GM18507 (cell line): ENCODE results near the gene TAF4B.
"Not testable (repeated sequence)": the region's sequence is repeated elsewhere in the genome, so short reads cannot be mapped to it uniquely, and the experiment has no call there.

Experiments used
- DNase-seq: peaks from one replicate; pipeline ENCODE4 v3.0.0; 2011; ENCODE audit warnings: low read depth; ENCODE audit not compliant: insufficient read length; ENCODE audit errors: extremely low spot score
- FAIRE-seq: peaks from 2 replicates; lab custom pipeline; 2011; peaks lifted over from hg19 to GRCh38; lab: Jason Lieb, UNC

Gene TAF4B

DNA sequence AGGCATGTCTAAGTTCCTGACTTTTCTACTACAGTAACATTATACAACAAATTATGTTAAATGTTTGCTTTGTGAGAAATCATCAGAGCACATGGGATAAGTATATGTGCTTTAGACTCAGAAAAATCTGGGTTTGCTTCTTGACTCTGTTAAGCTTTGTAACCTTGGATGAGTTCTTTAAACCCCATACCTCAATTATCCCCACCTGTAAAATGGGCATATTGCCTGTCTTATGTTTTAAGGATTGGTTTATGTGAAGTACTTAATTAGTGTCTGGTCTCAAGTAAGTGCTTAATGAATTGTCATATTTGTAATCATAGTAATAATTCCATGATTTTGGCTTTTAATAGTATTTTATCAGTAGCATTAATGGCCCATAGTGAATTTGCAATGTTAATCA, 135.8 kb downstream of the TAF4B start:
- no peak for DNase-seq

DNA sequence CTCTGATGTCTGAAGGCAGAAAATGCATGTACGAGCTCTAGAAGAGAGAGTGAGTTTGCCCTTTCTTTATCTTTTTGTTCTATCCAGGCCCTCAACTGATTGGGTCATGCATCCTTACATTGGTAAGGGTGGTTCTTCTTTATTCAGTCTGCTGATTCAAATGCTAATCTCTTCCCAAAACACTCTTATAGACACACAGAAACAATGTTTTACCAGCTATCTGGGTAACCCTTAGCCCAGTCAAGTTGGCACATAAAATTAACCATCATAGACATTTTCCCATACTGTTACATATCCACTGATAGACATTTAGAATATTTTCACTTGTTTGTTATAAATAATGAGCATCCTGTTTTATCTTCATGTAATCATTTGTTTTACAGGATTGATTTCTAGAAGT, 141.2 kb downstream of the TAF4B start:
- DNase-seq, result no peak
- FAIRE-seq, result no peak

More for the DNA sequence above, 135.8 kb downstream of the TAF4B start:
- FAIRE-seq, result no peak

DNA sequence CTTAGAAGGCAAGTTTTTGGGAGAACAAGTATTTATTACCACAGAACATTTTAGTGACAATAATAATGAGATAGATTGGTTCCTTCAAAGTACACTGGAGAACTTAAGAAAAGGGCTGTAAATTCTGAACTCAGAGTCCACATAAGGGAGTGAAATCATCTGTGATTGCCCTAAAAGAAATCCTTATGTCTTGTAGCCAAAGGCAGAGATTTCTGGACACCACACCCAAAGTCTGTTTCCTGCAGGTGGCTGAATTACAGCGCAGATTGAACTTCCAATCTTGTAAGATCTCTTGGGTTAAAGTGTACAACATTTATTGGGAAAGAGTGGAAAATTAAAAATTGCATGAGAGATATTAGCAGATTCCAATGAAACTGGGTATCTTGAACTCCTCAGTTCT, 143.8 kb downstream of the TAF4B start:
- no peak for FAIRE-seq
- DNase-seq, result no peak

DNA sequence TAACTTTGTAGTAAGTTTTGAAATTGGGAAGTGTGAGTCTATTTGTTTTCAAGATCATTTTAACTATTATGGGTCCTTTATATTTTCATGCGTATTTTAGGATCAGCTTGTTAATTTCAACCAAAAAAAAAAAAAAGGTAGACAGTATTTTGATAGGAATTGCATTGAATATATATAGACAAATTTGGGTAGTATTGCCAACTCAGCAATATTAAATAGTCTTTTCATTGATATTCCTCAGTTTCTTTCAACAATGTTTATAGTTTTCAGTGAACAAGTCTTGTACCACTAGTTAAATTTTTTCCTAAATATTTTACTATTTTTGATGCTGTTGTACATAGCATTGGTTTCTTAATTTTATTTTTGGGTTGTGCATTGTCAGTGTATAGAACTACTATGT, 149.9 kb downstream of the TAF4B start:
- DNase-seq (no peak), FAIRE-seq (no peak)

DNA sequence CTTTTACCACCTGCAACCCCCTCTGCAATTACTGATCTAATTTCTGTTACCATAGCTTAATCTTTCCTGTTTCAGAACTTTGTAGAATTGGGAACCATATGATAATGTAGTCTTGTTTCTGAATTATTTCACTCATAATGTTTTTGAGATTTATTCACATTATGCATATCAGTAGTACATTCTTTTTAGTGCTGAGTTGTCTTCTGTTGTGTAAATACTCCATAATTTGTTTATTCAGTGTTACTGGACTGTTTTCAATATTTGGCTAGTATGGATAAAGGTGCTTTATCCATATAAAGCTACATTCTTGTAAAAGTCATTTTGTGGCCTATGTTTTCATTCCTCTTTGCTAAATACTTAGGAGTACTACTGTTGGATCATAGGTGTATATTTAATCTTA, 152.5 kb downstream of the TAF4B start:
- DNase-seq (no peak), FAIRE-seq (no peak)

DNA sequence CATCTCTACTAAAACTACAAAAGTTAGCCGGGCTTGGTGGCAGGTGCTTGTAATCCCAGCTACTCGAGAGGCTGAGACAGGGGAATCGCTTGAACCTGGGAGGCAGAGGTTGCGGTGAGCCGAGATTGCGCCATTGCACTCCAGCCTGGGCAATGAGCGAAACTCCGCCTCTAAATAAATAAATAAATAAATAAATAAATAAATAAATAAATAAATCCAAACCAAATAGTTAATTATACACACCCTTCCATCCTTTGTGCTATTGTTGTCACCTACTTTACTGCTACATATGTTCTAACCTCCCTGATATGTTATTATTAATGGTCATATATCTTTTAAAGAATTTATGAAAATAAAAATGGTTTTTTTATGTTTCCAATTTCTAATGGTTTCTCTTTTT, 155.3 kb downstream of the TAF4B start:
- not testable (repeated sequence) for DNase-seq, FAIRE-seq

DNA sequence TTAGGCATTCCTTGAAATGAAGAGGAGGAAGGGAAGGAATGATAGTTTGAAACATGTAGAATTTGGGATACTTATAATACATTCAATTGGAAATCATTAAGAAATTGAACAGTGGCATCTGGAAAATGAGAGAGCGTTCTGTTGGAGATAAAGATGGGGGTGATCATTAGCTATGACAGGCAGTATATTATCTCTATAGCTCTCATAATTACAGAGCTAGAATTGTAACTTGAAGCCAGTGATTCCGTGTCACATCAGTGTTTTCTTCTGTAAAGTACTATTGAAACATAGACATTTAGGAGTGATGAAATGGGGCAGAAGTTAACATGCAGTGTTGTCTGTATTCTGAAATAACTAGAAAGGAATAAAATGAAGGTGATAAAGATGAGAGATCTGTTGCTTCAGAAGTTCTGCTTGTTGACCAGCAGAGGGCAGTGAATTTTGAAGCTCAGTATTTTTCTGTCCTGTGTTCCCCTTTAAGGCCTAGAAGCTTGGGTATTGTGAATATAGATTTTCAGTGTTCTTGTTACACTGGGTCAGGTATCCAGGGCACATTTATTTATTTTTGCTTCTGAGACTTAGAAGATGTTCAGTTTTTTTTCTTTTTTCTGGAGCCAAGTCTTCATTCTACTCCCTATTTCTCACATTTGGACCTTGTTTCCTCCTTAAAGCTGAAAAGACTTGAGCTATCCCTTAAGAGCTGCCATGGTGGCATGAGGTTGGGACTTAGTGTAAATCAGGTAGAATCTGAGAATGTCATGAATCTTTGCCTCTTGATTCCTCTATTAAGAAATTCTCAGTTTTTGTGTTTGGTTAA, 157.4 kb downstream of the TAF4B start:
- FAIRE-seq, result peak; percentile 93
- DNase-seq, result peak; percentile 18

DNA sequence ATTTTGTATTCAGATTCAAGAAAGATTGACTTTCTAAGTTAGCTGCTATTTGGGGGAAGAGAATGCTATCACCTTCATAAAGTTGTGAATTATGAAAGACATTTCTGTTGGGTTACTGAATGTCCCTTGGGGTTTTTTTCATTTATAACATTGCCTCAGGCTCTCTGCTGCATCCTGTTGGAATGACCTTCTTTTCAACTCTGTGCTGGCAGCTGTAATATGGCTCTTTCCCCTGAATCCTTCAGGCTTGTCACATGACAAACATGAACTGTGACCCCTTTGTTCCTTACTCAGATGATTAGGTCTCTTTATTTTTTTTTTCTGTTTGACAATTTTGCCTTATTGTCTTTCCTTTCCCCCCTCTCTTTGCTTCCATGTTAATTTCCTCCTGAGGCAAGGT, 159.8 kb downstream of the TAF4B start:
- no peak for DNase-seq
- FAIRE-seq, result no peak

DNA sequence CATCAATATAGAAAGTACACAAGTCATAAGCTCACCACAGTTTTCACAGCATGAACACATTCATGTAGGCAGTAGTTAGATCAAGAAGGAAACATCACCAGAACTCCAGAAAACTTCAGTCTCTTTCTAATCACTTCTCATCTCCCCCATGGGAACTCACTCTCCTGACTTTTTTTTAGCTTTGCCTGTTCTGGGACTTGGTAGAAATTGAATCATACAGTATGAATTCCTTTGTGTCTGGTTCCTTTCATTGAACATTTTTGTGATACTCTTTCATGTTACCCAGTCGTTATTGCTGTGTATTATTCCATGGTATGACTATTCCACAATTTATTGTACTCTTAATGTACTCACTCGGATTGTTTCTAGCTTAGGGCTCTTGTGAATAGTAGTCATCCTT, 160.2 kb downstream of the TAF4B start:
- no peak for FAIRE-seq
- no peak for DNase-seq

DNA sequence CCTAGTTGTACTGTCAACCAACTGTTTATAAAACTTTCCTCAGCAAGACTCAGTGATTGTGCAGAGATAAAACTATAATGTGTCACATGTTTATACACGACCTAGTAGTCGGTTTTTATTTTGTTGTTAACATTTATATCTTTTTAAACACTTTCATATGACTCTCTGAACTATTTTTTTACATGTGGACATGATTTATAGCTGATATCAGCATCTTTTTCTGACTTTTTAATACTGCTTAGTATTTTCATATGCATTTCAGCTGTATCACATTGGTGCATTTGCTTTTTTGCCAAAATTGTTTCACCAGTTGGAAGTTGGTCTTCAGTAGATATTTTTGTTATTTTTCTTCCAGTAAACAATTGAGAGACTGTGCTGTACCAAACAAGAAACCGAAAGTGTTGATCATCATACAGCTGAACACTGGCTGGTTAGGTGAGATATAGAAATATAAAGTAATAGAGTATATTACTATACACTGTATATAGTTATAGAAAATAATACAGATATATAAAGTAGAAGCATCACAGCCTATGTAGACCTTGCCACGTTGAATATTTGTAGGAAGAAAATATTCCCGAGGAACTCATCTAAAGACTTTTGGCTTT, 167.9 kb downstream of the TAF4B start:
- DNase-seq (no peak), FAIRE-seq (no peak)

DNA sequence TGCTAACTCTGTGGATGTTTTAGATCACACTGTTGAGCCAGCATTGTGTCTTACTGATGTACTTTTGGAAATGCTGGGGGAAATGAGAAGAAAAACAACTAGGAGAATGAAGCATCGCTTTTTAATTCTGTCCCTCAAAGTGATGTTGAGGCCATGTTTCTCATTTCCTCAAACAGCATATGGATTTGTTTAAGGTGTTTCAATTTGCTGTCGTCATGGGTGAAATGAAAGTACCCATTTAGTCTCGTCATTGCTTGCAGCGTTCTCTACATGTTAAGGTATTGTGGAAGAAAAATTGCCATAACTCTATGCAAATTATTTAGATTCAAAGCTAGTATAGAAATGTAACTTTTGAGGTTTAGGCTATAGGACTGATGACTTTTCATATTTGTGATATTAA, 170.8 kb downstream of the TAF4B start:
- FAIRE-seq (peak; percentile 5), DNase-seq (no peak)

DNA sequence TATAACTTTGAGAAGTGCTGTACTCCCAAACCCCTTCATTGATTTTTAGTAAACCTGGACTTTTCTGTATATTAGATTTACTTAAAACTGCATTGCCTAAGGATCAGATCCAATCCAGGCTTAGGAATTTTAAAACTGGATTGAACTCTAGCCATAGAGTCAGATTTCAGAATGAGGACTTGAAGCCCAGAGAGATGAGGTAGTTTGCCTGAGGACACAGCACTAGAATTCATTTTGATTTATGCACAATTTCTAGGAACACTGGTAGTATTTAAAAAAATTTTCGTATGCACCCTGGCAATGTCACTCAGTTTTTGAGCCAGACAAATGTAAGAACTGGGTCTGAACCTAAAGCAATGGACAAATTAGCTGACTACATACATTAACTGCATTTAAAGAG, 177.2 kb downstream of the TAF4B start:
- FAIRE-seq, result no peak

DNA sequence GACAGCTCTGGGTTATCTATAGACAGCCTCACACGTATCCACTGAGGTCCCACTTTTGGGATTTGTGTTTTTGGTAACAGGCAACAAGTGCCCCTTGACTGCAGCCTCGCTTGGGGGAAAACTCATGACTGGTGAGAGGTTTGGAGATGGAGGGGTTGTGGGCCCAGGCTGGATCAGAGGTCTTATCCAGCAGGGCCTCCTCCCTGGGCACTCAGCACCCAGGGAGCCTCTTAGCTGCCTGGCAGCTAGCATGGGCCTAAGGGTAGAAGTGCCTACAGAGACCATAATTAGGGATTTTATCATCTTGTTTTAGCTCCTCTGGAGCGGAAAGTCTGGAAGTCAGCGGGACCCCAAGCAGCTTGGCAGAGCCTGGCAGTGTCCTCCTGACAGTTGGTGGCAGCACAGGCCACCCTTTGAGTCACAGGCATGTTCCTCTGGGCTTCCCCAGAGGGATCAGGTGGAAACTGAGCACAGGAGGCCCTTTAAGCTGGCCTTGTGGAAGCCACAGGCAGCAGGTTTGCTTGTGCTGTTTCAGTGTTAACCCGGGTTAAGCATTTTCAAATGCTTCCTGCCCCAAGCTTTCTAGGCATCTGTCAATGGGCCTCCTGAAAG, 179.1 kb downstream of the TAF4B start:
- FAIRE-seq (peak; percentile 89), DNase-seq (peak; percentile 52)

More for the DNA sequence above, 177.2 kb downstream of the TAF4B start:
- DNase-seq, result no peak

DNA sequence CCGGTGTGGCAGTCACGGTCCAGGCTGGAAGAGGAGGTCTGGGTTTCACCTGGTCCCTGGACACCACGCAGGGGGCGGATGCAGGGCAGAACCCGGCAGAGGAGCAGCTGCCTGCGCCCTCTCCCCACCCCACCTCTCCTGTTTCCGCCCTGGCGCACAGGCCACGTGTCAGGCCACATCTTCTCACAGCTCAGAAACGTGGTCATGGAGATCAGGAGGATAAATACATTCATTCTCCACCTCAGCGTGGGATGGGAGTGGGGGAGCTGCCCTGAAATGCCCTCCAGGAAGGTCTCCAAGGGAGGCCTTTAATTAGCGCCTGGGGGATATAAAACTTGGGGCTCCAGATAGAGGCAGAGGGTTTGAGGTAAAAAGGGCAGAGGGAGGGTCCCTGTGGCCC, 180.1 kb downstream of the TAF4B start:
- FAIRE-seq (no peak), DNase-seq (no peak)

DNA sequence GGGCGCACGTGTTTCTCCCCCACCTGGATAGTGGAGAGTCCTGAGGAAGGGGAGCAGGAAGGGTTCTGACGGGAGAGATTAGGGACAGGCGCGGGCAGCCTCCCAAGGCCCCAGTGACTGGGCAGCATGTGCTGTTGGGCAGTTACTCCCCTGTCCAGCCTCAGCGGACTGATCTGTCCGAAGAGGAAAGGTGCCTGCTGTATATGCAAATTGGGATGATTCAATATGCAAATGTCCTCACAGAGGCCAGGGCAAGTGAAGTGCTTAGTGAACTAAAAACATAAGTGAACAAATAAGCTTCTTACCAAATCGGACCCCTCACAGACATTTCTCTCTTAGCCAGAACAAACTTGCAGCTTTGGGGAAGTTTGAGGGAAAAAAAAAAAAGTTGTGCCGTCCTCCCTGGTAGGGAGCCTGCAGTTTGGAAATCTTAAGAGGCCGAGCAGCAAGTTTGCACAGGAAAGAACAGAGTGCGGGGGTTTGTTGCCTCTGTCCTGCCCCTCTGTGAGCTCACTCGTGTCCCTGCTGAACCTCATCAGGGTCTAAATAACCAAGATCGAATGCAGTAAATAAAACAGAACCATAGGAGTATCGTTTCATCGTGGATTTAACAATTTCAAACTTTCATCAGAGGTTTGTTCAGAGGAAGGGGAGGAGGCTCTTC, 180.7 kb downstream of the TAF4B start:
- FAIRE-seq (no peak), DNase-seq (no peak)

DNA sequence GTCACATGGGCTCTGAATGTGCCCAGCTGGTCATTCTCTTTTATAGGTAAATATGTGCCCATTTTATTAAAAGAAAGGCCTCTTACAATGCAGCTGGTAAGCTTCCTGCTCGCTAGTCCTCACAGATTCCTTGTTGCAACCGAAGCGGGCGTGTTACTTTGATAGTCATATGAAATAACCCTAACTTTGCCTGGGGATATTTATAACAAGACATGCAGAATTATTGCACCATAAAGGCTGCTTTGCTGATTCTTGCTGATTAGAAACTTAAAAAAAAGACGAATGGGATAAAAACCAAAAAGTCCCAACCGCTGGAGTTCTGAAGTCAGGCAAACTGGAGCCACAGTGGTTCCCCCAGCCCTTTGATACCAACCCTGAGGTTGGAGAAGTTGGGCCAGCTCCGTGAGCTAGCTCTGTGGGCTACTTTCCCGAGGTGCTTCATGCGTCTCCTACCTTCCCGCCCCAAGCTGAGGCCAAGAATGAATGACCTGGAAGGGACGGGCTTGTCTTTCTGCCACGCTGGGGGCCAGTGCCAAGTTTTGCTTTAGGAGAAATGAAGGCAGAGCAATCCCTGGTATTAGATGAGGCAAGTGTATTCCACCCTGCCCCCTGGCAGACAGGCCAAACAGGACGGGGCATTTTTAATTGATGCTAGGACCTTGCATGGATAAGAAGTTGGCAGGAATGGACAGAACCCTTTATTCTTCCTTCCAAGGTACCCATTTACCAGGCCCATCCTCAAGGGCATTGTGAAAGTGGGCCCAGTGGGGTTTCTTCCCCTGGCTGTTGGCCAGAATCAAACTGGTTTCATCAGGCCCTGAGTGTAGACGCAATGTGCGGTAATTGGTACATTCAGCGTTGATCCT, 181.7 kb downstream of the TAF4B start:
- FAIRE-seq, result no peak

DNA sequence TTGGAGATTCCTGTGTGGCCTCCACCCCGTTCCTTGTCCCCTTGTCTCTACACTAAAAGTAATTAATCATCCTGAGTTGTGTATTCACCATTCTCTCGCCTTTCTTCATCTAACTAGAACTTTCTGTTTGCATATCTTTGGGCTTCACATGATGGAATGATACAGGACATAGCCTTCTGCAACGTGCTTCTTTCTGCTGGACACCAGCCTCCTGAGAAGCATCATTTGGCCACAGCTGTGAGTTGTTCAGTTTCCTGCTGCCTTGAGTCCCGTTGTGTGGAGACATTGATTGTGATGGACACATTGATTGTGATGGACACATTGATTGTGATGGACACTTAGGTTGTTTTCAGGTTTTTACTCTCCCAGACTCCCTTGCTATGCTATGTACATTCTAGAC, 182.8 kb downstream of the TAF4B start:
- DNase-seq (no peak), FAIRE-seq (no peak)

More for the DNA sequence above, 181.7 kb downstream of the TAF4B start:
- DNase-seq, result no peak

DNA sequence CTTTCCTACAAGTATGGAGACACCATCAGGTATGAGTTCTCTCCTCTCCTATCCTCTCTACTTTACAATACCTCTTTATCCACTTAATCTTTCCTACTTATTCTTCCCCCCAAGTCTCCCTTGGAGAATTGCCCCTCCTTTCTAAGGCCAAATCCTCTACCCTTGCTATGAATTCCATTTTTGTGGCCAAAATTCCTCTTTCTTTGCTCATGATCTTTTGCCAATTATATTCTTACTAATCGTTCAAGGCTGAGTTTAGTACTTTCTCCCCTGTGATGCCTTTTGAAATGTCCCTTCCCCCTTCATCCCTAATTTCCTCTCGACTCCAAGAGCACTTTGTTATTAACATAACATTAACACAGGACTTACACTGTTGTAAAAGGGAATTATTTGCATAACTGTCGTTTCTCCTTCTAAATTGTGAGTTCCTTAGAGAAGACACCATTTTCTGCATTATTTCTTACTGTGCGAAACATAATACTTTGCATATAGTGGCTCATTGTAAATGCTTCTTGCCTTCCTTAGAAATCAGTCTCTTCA, 188.7 kb downstream of the TAF4B start:
- DNase-seq, result no peak

DNA sequence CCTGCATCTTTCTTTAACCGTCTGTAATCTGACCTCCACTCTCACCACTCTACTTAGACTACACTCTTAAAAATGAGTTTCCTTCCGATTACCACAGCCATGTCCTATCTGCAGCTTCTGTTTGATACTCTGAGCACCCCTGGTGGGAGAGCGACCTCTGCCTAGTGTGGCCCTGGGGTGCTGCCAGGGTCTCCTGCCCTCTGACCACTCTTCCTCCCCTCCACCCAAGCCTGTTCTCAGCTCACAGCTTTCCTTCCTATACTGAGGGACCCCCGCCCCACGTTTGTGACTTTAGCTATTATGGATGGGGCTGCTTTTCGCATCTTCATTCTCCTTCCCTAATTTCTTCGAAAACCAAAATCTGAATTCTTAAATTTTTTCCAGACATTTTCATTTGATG, 189.4 kb downstream of the TAF4B start:
- DNase-seq (no peak), FAIRE-seq (no peak)

More for the DNA sequence above, 188.7 kb downstream of the TAF4B start:
- FAIRE-seq, result no peak
